CD1c-positive myeloid dendritic cell (primary cell): ENCODE results near the gene GJB3.

Source experiments
- DNase-seq: peaks from one replicate; pipeline ENCODE4 v3.0.0-alpha.2; 2016; ENCODE audit errors: extremely low spot score

The GJB3 gene

GRCh38 chr1:34825455-34826091 lies 44.6 kb downstream of the GJB3 start:
- no peak for DNase-seq

GRCh38 chr1:34827341-34827941 lies 46.4 kb downstream of the GJB3 start:
- no peak for DNase-seq

- no peak for DNase-seq
Observed at GRCh38 chr1:34828611-34829010, 47.6 kb downstream of the GJB3 start.

GRCh38 chr1:34829250-34829649 lies 48.2 kb downstream of the GJB3 start:
- DNase-seq: no peak

GRCh38 chr1:34831721-34832246 lies 50.8 kb downstream of the GJB3 start:
- DNase-seq: no peak

GRCh38 chr1:34833711-34834110 lies 52.7 kb downstream of the GJB3 start:
- no peak for DNase-seq
